ENCODE results near the gene THAP4.

THAP4 gene

DNA sequence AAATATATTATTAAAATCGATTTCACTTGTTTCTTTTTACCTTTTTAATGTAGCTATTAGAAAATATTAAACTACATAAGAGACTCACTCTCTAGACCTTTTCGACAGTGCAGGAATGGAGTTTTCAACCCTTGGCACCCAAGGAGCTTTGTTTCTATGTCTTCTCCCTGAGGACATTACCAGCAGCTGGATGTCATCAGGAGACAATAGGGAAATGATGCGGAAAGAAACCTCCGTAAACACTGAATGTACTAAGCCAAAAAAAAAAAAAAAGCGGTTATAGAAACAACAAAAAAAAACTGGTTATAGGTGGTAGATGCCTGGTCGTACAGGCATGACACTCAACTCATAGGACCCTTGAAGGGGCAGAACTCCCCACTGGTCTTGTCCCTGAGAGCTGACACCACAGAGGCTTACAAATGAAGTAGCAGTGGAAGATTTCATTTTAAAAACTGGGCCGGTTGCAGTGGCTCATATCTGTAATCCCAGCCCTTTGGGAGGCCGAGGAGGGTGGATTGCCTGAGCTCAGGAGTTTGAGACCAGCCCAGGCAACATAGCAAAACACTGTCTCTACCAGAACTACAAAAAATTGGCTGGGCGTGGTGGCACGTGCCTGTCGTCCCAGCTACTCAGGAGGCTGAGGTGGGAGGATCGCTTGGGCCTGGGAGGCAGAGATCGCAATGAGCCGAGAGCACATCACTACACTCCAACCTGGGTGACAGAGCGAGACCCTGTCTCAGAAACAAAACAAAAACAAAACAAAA is 23.8 kb downstream of the THAP4 start (continued):
- TF ChIP-seq TOX (CRISPR knock-in tag; IDR thresholded peaks at IDR 0.05; ENCODE audit: borderline replicate concordance), result no peak
- no peak for TF ChIP-seq CREB5 (CRISPR knock-in tag; IDR thresholded peaks at IDR 0.05; ENCODE audit: low read depth)
- TF ChIP-seq ZNF70 (CRISPR knock-in tag; IDR thresholded peaks at IDR 0.05), result no peak

DNA sequence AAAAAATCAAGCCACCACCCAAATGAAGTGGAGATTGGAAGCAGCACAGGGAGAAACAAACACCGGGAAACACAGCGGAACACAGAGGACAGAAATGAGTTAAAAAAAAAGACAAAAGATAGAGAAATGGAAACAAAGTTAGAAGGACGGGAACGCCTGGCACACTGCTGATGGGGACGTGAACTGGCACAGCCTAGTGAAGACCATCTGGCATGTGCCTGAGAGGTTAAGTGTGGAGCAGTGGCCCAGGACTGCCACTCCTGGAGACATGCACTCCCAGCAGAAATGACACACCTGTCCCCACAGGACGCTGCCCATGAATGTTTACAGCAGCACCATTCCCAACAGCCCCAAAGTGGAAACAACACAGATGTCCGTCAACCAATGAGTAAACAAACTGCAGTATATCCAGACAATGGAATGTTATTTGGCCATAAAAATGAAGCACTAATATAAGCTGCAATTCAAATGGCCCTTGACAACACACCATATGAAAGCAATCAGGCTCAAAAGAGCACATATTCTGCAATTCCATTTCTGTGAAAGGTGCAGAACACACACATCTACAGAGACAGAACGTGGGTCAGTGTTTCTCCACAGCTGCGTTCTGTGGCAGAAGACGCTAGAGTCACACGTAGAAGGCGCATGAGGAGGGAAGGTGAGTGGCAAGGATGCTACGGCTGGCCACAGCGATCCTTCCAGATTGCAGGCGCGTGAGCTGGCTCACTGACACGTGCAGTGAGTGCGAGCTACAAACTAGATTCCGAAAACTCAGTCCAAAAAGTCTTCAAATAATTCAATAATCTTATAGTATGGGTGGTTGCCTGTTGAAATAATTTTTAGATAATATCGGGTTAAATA is 24.6 kb downstream of the THAP4 start:
- no peak for ATAC-seq
- TF ChIP-seq, protein P1, sequence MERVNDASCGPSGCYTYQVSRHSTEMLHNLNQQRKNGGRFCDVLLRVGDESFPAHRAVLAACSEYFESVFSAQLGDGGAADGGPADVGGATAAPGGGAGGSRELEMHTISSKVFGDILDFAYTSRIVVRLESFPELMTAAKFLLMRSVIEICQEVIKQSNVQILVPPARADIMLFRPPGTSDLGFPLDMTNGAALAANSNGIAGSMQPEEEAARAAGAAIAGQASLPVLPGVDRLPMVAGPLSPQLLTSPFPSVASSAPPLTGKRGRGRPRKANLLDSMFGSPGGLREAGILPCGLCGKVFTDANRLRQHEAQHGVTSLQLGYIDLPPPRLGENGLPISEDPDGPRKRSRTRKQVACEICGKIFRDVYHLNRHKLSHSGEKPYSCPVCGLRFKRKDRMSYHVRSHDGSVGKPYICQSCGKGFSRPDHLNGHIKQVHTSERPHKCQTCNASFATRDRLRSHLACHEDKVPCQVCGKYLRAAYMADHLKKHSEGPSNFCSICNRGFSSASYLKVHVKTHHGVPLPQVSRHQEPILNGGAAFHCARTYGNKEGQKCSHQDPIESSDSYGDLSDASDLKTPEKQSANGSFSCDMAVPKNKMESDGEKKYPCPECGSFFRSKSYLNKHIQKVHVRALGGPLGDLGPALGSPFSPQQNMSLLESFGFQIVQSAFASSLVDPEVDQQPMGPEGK (CRISPR knock-in tag; IDR thresholded peaks at IDR 0.05; ENCODE audit: borderline replicate concordance), result no peak
- TF ChIP-seq POU6F1 (CRISPR knock-in tag; IDR thresholded peaks at IDR 0.05; ENCODE audit: borderline replicate concordance, low read depth), result no peak
- no peak for TF ChIP-seq ZFP3 (CRISPR knock-in tag; IDR thresholded peaks at IDR 0.05)
- TF ChIP-seq OSR1 (CRISPR knock-in tag; IDR thresholded peaks at IDR 0.05), result no peak
- TF ChIP-seq BACH2 (CRISPR knock-in tag; IDR thresholded peaks at IDR 0.05; ENCODE audit: borderline replicate concordance), result no peak
- no peak for TF ChIP-seq ZNF565 (CRISPR knock-in tag; conservative IDR thresholded peaks at IDR 0.05; ENCODE audit: low read depth)
- no peak for TF ChIP-seq ZNF8 (CRISPR knock-in tag; IDR thresholded peaks at IDR 0.05)

DNA sequence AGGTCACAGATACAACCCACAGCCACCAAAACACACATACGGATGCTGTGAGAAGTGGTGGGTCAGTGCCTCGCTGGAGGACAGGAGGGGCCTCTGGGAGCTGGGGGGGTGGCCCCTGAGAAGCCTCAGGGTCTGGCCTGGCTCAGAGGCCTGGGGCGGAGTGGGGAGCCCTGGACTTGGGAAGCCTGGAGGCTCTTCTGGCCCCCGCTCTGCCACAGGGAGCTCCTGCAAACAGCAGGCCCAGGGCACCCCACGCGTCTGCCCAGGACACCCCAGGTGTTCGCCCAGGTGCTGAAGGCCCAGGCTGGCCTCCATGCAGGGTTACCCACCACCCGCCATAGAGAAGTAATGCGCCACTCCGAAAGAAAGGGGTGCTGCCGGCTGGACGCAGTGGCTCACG is 25.9 kb downstream of the THAP4 start:
- TF ChIP-seq TOX (CRISPR knock-in tag; IDR thresholded peaks at IDR 0.05; ENCODE audit: borderline replicate concordance) (no peak), ZC3H10 (CRISPR knock-in tag; IDR thresholded peaks at IDR 0.05) (no peak), ZNF565 (CRISPR knock-in tag; conservative IDR thresholded peaks at IDR 0.05; ENCODE audit: low read depth) (no peak), ZNF70 (CRISPR knock-in tag; IDR thresholded peaks at IDR 0.05) (no peak), CREB5 (CRISPR knock-in tag; IDR thresholded peaks at IDR 0.05; ENCODE audit: low read depth) (no peak)
- TF ChIP-seq, protein P2, sequence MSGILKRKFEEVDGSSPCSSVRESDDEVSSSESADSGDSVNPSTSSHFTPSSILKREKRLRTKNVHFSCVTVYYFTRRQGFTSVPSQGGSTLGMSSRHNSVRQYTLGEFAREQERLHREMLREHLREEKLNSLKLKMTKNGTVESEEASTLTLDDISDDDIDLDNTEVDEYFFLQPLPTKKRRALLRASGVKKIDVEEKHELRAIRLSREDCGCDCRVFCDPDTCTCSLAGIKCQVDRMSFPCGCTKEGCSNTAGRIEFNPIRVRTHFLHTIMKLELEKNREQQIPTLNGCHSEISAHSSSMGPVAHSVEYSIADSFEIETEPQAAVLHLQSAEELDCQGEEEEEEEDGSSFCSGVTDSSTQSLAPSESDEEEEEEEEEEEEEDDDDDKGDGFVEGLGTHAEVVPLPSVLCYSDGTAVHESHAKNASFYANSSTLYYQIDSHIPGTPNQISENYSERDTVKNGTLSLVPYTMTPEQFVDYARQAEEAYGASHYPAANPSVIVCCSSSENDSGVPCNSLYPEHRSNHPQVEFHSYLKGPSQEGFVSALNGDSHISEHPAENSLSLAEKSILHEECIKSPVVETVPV (CRISPR knock-in tag; IDR thresholded peaks at IDR 0.05), result no peak
- ATAC-seq, result no peak

DNA sequence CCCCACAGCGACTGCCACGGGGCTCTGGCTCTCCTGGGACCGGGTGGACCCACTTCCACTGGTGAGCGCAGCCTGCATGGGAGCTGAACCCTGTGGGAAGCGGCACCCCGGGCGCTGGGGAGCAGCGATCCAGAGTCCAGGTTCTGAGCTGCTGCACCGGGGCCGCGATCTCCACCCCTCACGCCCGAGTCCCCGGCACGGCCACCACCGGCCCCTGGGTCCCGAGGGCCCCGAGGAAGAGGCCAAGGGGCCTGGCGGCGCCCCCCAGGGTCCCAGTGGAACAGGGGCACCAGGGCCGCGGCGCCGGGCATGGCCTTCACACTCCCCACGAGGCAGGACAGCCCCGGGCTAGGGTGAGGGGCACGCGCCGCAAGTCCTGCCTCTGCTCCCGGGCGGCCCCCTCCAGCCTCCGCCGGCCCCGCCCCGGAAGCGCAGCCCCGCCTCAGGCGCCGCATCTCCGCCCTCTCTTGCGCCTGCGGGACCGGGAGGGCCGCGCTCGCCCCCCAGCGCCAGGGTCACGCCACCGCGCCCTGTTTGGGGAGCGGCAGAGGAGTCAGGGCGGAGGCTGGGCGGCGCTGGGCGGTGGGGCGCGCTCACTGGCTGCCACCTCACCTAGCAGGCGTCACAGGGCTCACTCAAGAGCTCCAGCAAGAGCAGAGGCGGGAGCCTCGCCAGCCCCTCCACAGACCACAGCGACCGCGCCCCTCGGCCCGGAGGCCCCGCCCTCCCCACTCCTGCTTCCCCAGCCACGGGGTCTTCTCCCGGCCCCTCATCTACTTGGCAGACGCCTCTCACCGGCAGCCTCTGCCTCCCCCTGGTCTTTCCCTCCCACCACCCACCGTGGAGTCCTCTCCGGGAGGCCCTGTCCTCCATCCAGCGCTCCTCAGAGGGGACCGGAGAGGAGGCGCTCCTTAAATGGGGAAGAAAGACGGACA is 26.8 kb downstream of the THAP4 start:
- ATAC-seq, result no peak
- TF ChIP-seq SNAI2 (CRISPR knock-in tag; IDR thresholded peaks at IDR 0.05), result no peak
- no peak for TF ChIP-seq ZNF8 (CRISPR knock-in tag; IDR thresholded peaks at IDR 0.05)
- no peak for TF ChIP-seq TCF4 (CRISPR knock-in tag; IDR thresholded peaks at IDR 0.05; ENCODE audit: borderline replicate concordance)
- no peak for TF ChIP-seq CSDC2 (CRISPR knock-in tag; IDR thresholded peaks at IDR 0.05)
- no peak for TF ChIP-seq PPARA (CRISPR knock-in tag; IDR thresholded peaks at IDR 0.05; ENCODE audit: borderline replicate concordance)
- TF ChIP-seq ZFP3 (CRISPR knock-in tag; IDR thresholded peaks at IDR 0.05), result no peak
- no peak for TF ChIP-seq TOX (CRISPR knock-in tag; IDR thresholded peaks at IDR 0.05; ENCODE audit: borderline replicate concordance)
- no peak for TF ChIP-seq CREB5 (CRISPR knock-in tag; IDR thresholded peaks at IDR 0.05; ENCODE audit: low read depth)
- no peak for TF ChIP-seq RARB (CRISPR knock-in tag; IDR thresholded peaks at IDR 0.05)
- TF ChIP-seq, protein P2 (CRISPR knock-in tag; IDR thresholded peaks at IDR 0.05), result no peak
- TF ChIP-seq GLIS3 (CRISPR knock-in tag; IDR thresholded peaks at IDR 0.05), result no peak
